ENCODE measurements around the gene GSX1. TPM values are rescaled to one million over a fixed set of nuclear protein-coding genes. Genes with fewer than 3 reads are reported as not detected.

The GSX1 gene
- total and polyA plus RNA-seq, 9 of the 15 experiments (the other 6 are each of a cell fraction or from before 2014, with no cell fraction given), result not detected

DNA sequence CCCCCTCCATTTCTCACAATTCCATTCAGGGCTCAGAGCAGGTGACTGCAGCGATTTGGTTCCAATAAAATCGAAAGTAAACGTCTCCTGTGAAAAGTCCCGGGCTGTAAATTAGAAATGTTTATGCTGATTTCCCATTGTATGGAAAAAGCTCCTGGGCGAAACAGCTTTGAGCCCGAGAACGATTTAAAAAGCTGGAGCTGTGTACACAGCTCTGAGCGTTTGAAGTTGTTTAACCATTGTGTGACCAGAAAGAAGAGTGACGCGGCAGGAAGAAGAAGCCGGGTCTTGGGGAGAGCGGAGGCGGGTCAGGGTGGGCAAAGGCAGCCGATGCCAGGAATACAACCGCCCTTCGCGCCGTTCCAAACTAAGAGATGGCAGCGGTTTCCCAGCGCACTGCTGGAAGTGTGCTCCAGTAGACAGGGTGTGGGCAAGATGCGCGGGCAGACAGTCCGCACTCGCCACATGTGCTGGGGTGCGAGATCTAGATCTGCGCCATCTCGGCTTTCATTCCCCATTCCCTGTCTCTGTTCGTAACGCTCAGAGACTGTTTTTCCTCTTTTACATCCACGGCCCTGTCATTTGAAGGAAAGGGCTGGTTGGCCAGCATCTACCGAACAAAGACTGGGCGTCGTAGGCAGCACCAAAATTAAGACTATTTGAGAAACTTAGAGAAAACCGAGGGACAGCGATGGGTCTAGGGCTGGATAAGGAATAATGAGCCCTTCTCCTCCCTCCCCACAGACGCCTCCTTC lies 960 bp upstream of the GSX1 start (continued):
- TF ChIP-seq RBBP5 (IDR thresholded peaks at IDR 0.05; ENCODE audit: borderline replicate concordance, insufficient read depth, low read length, poor library complexity, severe bottlenecking) (no peak), NR4A1 (CRISPR knock-in tag; IDR thresholded peaks at IDR 0.05) (no peak), NR4A1 (tag; IDR thresholded peaks at IDR 0.05) (no peak), XRCC4 (IDR thresholded peaks at IDR 0.05; ENCODE audit: extremely low read depth, insufficient read depth, insufficient read length) (no peak)

DNA sequence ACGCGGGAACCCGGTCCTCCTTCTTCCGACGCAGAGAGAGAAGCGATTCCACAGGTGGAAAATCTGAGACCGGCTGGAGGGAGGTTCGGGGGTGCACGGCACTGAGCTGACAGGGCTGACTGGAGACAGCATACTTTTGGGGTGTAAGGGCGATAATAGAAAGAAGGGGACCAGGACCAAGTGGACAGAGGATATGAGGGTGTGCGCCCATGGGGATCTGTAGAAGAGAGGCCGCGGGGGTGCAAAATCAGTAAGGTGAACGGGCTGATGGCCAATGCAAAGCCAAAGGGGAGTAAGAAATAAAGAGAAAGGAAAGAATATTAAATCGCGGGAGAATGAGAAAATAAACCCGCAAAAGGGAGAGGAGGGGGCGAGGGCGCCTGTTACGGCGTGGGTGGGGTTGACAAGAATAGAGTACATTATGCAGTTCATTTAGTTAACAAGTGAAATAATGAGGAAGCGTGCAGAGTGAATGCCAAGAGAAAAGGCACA lies 336 bp upstream of the GSX1 start:
- peaks cover 23 to 69% of the 10 kb centered on the region in 2 experiments for H3K27me3 ChIP-seq (ENCODE audit: control insufficient read depth in 2 of 2, insufficient read depth in 2 of 2, low read length in 2 of 2)
- TF ChIP-seq ZNF766 (CRISPR knock-in tag; conservative IDR thresholded peaks at IDR 0.05), result no peak
- no peak for TF ChIP-seq TAL1 (IDR thresholded peaks at IDR 0.05)
- TF ChIP-seq XRCC3 (IDR thresholded peaks at IDR 0.05), result no peak
- TF ChIP-seq TCF7L2 (IDR thresholded peaks at IDR 0.05; ENCODE audit: low read depth, low read length), result no peak
- no peak for TF ChIP-seq C11orf30 (IDR thresholded peaks at IDR 0.05; ENCODE audit: low read depth)
- no peak for TF ChIP-seq TRIM28 (IDR thresholded peaks at IDR 0.05)
- TF ChIP-seq SAP30 (IDR thresholded peaks at IDR 0.05; ENCODE audit: borderline replicate concordance, insufficient read depth, low read depth, low read length, poor library complexity, severe bottlenecking), result no peak
- TF ChIP-seq ERF (CRISPR knock-in tag; IDR thresholded peaks at IDR 0.05), result no peak
- TF ChIP-seq, protein P1, sequence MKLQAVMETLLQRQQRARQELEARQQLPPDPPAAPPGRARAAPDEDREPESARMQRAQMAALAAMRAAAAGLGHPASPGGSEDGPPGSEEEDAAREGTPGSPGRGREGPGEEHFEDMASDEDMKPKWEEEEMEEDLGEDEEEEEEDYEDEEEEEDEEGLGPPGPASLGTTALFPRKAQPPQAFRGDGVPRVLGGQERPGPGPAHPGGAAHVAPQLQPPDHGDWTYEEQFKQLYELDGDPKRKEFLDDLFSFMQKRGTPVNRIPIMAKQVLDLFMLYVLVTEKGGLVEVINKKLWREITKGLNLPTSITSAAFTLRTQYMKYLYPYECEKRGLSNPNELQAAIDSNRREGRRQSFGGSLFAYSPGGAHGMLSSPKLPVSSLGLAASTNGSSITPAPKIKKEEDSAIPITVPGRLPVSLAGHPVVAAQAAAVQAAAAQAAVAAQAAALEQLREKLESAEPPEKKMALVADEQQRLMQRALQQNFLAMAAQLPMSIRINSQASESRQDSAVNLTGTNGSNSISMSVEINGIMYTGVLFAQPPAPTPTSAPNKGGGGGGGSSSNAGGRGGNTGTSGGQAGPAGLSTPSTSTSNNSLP (IDR thresholded peaks at IDR 0.05; ENCODE audit: borderline replicate concordance, low read depth, low read length), result no peak
- TF ChIP-seq RAD21 (CRISPR knock-in tag; conservative IDR thresholded peaks at IDR 0.05 in 1 of 2, IDR thresholded peaks at IDR 0.05 in 1 of 2), result no peak
- TF ChIP-seq, protein P2, sequence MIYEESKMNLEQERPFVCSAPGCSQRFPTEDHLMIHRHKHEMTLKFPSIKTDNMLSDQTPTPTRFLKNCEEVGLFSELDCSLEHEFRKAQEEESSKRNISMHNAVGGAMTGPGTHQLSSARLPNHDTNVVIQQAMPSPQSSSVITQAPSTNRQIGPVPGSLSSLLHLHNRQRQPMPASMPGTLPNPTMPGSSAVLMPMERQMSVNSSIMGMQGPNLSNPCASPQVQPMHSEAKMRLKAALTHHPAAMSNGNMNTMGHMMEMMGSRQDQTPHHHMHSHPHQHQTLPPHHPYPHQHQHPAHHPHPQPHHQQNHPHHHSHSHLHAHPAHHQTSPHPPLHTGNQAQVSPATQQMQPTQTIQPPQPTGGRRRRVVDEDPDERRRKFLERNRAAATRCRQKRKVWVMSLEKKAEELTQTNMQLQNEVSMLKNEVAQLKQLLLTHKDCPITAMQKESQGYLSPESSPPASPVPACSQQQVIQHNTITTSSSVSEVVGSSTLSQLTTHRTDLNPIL (CRISPR knock-in tag; IDR thresholded peaks at IDR 0.05), result no peak
- TF ChIP-seq, protein P3, sequence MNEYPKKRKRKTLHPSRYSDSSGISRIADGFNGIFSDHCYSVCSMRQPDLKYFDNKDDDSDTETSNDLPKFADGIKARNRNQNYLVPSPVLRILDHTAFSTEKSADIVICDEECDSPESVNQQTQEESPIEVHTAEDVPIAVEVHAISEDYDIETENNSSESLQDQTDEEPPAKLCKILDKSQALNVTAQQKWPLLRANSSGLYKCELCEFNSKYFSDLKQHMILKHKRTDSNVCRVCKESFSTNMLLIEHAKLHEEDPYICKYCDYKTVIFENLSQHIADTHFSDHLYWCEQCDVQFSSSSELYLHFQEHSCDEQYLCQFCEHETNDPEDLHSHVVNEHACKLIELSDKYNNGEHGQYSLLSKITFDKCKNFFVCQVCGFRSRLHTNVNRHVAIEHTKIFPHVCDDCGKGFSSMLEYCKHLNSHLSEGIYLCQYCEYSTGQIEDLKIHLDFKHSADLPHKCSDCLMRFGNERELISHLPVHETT (CRISPR knock-in tag; conservative IDR thresholded peaks at IDR 0.05 in 1 of 2, IDR thresholded peaks at IDR 0.05 in 1 of 2), result no peak

More for the DNA sequence above, 336 bp upstream of the GSX1 start:
- Histone ChIP-seq H3K36me3 (ENCODE audit: control insufficient read depth, insufficient read depth, low read length) (no peaks in the 10 kb centered on the region), H3K9ac (ENCODE audit: insufficient read depth in 1 of 2, low read depth in 2 of 2, low read length in 2 of 2) (no peak overlapping the region), H3K27ac (ENCODE audit: extremely low read depth, low read depth, low read length) (no peak overlapping the region), H2AFZ (ENCODE audit: low read depth, low read length) (no peak overlapping the region), H3K9me3 (replicated peaks; ENCODE audit: control insufficient read depth, insufficient read depth, low read depth, low read length) (no peaks in the 10 kb centered on the region), H3K4me2 (ENCODE audit: insufficient read depth, low read length) (no peak overlapping the region), H4K20me1 (replicated peaks; ENCODE audit: control insufficient read depth, insufficient read depth, low read length) (no peaks in the 10 kb centered on the region), H3K4me3 (no peak overlapping the region), H3K79me2 (ENCODE audit: control insufficient read depth, insufficient read depth, low read length) (no peaks in the 10 kb centered on the region), H3K4me1 (replicated peaks in 1 of 2; ENCODE audit: control insufficient read depth in 2 of 2, insufficient read depth in 2 of 2, low read length in 2 of 2) (peaks cover 0 to 6% of the 10 kb centered on the region in 2 experiments; a peak in 2 of 5 replicates), H3K9me1 (ENCODE audit: control insufficient read depth, insufficient read depth, low read length) (no peaks in the 10 kb centered on the region)
- BruUV-seq (replicated peaks), result no TSS peak
- DNase-seq (ENCODE audit: extremely low read depth in 1 of 4, low spot score in 3 of 4) (no peak), ATAC-seq (no peak), FAIRE-seq (no peak)
- whole genome bisulfite sequencing (ENCODE audit: insufficient coverage, low coverage, missing lambda C conversion rate), result 27% methylated on average over 15 of the region's 22 CpGs
- in situ Hi-C loops (cut with MboI) (no loop called here), intact Hi-C loops (cut with micrococcal nuclease) (no loop called here)
- CTCF ChIA-PET (ENCODE audit: low intra/inter-chr PET ratio), result no interaction called here
- POLR2A ChIA-PET, result no interaction called here

All from K562 (cell line).